ENCODE results near the gene TRERF1. TPM values are rescaled to one million over a fixed set of nuclear protein-coding genes. Genes with fewer than 3 reads are reported as not detected.

Gene TRERF1
- total RNA-seq, 1 donor from 2014 or later = 8.3 TPM

GRCh38 chr6:42460883-42461282, 9.2 kb upstream of the TRERF1 start:
- Mint-ChIP-seq H3K27ac (no peak overlapping the region), H3K36me3 (no peaks in the 10 kb centered on the region), H3K27me3 (ENCODE audit: insufficient read depth, low read depth) (no peaks in the 10 kb centered on the region), H3K9me3 (peaks cover 6% of the 10 kb centered on the region), H3K4me1 (peaks cover 2% of the 10 kb centered on the region), H3K4me3 (no peak overlapping the region)
- DNase-seq (ENCODE audit: low spot score) = no peak
- no peak overlapping the region for H3K4me3 ChIP-seq
- H3K4me2 ChIP-seq = no peak overlapping the region
- H3K4me1 ChIP-seq = peaks cover 5% of the 10 kb centered on the region
- H3K79me2 ChIP-seq (ENCODE audit: low read depth) = no peaks in the 10 kb centered on the region
- H3K9ac ChIP-seq = no peak overlapping the region
- no peaks in the 10 kb centered on the region for H3K36me3 ChIP-seq
- no peaks in the 10 kb centered on the region for H4K20me1 ChIP-seq (ENCODE audit: low read depth)
- H3K9me3 ChIP-seq (ENCODE audit: low read depth) = no peaks in the 10 kb centered on the region
- TF ChIP-seq, protein P1, sequence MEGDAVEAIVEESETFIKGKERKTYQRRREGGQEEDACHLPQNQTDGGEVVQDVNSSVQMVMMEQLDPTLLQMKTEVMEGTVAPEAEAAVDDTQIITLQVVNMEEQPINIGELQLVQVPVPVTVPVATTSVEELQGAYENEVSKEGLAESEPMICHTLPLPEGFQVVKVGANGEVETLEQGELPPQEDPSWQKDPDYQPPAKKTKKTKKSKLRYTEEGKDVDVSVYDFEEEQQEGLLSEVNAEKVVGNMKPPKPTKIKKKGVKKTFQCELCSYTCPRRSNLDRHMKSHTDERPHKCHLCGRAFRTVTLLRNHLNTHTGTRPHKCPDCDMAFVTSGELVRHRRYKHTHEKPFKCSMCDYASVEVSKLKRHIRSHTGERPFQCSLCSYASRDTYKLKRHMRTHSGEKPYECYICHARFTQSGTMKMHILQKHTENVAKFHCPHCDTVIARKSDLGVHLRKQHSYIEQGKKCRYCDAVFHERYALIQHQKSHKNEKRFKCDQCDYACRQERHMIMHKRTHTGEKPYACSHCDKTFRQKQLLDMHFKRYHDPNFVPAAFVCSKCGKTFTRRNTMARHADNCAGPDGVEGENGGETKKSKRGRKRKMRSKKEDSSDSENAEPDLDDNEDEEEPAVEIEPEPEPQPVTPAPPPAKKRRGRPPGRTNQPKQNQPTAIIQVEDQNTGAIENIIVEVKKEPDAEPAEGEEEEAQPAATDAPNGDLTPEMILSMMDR (IDR thresholded peaks at IDR 0.05) = no peak
- TF ChIP-seq EZH2phosphoT487 (IDR thresholded peaks at IDR 0.05) (no peak), EZH2 (IDR thresholded peaks at IDR 0.05) (no peak)
- H3F3A ChIP-seq (ENCODE audit: low read depth) = no peaks in the 10 kb centered on the region
- no peak overlapping the region for H3K27ac ChIP-seq
- H2AFZ ChIP-seq (replicated peaks) = no peak overlapping the region
- H3K27me3 ChIP-seq = no peaks in the 10 kb centered on the region

GRCh38 chr6:42459888-42460287, 8.2 kb upstream of the TRERF1 start:
- Histone ChIP-seq H3K9ac (no peak overlapping the region), H3K79me2 (ENCODE audit: low read depth) (no peaks in the 10 kb centered on the region), H3K4me1 (peaks cover 7% of the 10 kb centered on the region), H3K27ac (no peak overlapping the region), H3F3A (ENCODE audit: low read depth) (peaks cover 8% of the 10 kb centered on the region), H3K9me3 (ENCODE audit: low read depth) (no peaks in the 10 kb centered on the region), H2AFZ (replicated peaks) (no peak overlapping the region), H3K36me3 (no peaks in the 10 kb centered on the region), H3K4me3 (no peak overlapping the region), H4K20me1 (ENCODE audit: low read depth) (no peaks in the 10 kb centered on the region), H3K27me3 (no peaks in the 10 kb centered on the region), H3K4me2 (no peak overlapping the region)
- peak overlapping the region; percentile 46 for H3K27ac Mint-ChIP-seq
- DNase-seq (ENCODE audit: low spot score) = no peak
- no peak overlapping the region for H3K4me3 Mint-ChIP-seq
- no peaks in the 10 kb centered on the region for H3K9me3 Mint-ChIP-seq
- H3K27me3 Mint-ChIP-seq (ENCODE audit: insufficient read depth, low read depth) = no peaks in the 10 kb centered on the region
- no peaks in the 10 kb centered on the region for H3K36me3 Mint-ChIP-seq
- H3K4me1 Mint-ChIP-seq = peaks cover 2% of the 10 kb centered on the region
- TF ChIP-seq EZH2 (IDR thresholded peaks at IDR 0.05) (no peak), EZH2phosphoT487 (IDR thresholded peaks at IDR 0.05) (no peak)
- TF ChIP-seq, protein P1 (IDR thresholded peaks at IDR 0.05) = no peak

- Histone ChIP-seq H3K4me1 (peaks cover 27% of the 10 kb centered on the region), H3K4me3 (peak overlapping the region; percentile 78), H3F3A (ENCODE audit: low read depth) (peaks cover 60% of the 10 kb centered on the region), H3K27ac (peak overlapping the region; percentile 47), H3K36me3 (no peaks in the 10 kb centered on the region), H3K9me3 (ENCODE audit: low read depth) (no peaks in the 10 kb centered on the region), H3K27me3 (no peaks in the 10 kb centered on the region), H2AFZ (replicated peaks) (peak overlapping the region; percentile 61), H3K79me2 (ENCODE audit: low read depth) (peaks cover 23% of the 10 kb centered on the region), H3K4me2 (peak overlapping the region; percentile 87), H4K20me1 (ENCODE audit: low read depth) (peaks cover 13% of the 10 kb centered on the region), H3K9ac (no peak overlapping the region)
- TF ChIP-seq, protein P1 (IDR thresholded peaks at IDR 0.05) = no peak
- TF ChIP-seq EZH2phosphoT487 (IDR thresholded peaks at IDR 0.05) (no peak), EZH2 (IDR thresholded peaks at IDR 0.05) (no peak)
- H3K27me3 Mint-ChIP-seq (ENCODE audit: insufficient read depth, low read depth) = peaks cover 8% of the 10 kb centered on the region
- peaks cover 28% of the 10 kb centered on the region for H3K4me1 Mint-ChIP-seq
- DNase-seq (ENCODE audit: low spot score) = peak; percentile 70
- peak overlapping the region; percentile 100 for H3K4me3 Mint-ChIP-seq
- H3K36me3 Mint-ChIP-seq = no peaks in the 10 kb centered on the region
- H3K27ac Mint-ChIP-seq = peak overlapping the region; percentile 16
- no peaks in the 10 kb centered on the region for H3K9me3 Mint-ChIP-seq
These were observed 2.7 kb upstream of the TRERF1 start for GRCh38 chr6:42454428-42454791.
